GM23248 (cell line): Measurements from ENCODE around the gene MASP1.

Experiments used
- EZH2 ChIP-seq: fragments of 200-600 bp; sonication (generic); IDR thresholded peaks from 2 replicates; pipeline ENCODE4 v1.6.1; 2018; ENCODE audit warnings: antibody characterized with exemption, mild to moderate bottlenecking; ENCODE audit not compliant: insufficient read depth, poor library complexity, severe bottlenecking
- EZH2phosphoT487 ChIP-seq: fragments of 200-600 bp; sonication (generic); IDR thresholded peaks from 2 replicates; pipeline ENCODE4 v1.6.1; 2018; ENCODE audit warnings: antibody characterized with exemption, moderate library complexity, mild to moderate bottlenecking, low read depth; ENCODE audit not compliant: insufficient read depth

- TF ChIP-seq EZH2 (no peak), EZH2phosphoT487 (no peak)
Measured at GRCh38 chr3:187305881-187306280, 14.3 kb upstream of the MASP1 start.
